ENCODE results near the gene PCDHB8.
"Not testable (repeated sequence)": the region's sequence is repeated elsewhere in the genome, so short reads cannot be mapped to it uniquely, and the experiment has no call there.

The PCDHB8 gene

DNA sequence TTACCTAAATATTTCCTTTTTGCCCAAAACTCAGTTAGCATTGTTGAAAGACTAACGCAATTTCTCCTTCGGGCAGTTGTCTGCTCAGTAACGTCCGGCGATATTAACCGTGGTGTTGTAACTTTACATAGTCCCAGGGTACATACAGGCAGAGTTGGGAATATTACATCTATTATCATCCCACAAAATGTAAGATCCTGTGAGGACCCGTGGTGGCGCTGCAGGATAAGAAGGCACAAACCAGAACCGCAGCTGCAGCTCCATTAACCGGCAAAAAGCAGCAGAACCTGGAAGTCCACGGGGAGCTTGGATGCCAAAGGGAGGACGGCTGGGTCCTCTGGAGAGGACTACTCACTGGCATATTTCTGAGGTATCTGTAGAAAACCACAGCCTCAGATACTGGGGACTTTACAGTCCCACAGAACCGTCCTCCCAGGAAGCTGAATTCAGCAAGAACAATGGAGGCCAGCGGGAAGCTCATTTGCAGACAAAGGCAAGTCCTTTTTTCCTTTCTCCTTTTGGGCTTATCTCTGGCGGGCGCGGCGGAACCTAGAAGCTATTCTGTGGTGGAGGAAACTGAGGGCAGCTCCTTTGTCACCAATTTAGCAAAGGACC, at the start of gene PCDHB8:
PCDHB8 (plus strand) TSS at position 214 of the 615 bp plus-strand sequence; CDS start at position 459, 245 bp downstream.
- not testable (repeated sequence) for H3K9ac ChIP-seq, H3K4me3 ChIP-seq, H4K20me1 ChIP-seq, H3K27ac ChIP-seq, H3K36me3 ChIP-seq, H3K4me1 ChIP-seq, H3K4me2 ChIP-seq, H3K27me3 ChIP-seq
- H3K9me3 ChIP-seq (replicated peaks in 1 of 11) = peaks cover 46 to 75% (median 53%) of the 10 kb centered on the region in 11 experiments

DNA sequence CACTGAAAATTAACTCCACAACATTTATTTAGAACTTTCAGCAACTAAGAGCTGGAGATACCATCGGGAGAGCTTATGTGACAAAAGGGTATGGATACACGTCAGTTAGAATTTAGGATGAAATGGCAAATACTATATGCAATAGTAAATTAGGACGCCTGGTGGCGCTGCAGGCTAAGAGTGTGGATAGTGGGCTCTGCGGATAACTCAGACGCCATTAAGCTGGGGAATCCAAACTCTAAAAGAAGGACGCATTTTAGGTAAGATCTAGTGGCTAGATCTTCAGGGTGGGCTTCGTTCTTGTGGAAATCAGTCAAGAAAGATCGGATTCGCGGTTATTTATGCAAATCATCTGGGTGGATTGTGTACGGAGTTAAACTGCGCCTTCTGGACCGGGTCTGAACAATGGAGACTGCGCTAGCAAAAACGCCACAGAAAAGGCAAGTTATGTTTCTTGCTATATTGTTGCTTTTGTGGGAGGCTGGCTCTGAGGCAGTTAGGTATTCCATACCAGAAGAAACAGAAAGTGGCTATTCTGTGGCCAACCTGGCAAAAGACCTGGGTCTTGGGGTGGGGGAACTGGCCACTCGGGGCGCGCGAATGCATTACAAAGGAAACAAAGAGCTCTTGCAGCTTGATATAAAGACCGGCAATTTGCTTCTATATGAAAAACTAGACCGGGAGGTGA, 42.4 kb upstream of the PCDHB8 start, which contains the start of gene PCDHB5:
PCDHB5 (plus strand) TSS at position 177 of the 688 bp plus-strand sequence; CDS start at position 406, 229 bp downstream.
- no peak for TF ChIP-seq Cebpa-rat (IDR thresholded peaks at IDR 0.05)
- Histone ChIP-seq H3K4me2 (no peak within 1 kb of the TSS), H3K27ac (no peak within 1 kb of the TSS), H3K27me3 (no peaks in the 10 kb centered on the region), H3K9me3 (replicated peaks in 1 of 11) (peaks cover 32 to 50% (median 44%) of the 10 kb centered on the region in 11 experiments), H3K4me3 (no peak within 1 kb of the TSS), H3K9ac (no peak within 1 kb of the TSS), H3K4me1 (no peaks in the 10 kb centered on the region), H3K36me3 (no peaks in the 10 kb centered on the region), H4K20me1 (no peaks in the 10 kb centered on the region)

DNA sequence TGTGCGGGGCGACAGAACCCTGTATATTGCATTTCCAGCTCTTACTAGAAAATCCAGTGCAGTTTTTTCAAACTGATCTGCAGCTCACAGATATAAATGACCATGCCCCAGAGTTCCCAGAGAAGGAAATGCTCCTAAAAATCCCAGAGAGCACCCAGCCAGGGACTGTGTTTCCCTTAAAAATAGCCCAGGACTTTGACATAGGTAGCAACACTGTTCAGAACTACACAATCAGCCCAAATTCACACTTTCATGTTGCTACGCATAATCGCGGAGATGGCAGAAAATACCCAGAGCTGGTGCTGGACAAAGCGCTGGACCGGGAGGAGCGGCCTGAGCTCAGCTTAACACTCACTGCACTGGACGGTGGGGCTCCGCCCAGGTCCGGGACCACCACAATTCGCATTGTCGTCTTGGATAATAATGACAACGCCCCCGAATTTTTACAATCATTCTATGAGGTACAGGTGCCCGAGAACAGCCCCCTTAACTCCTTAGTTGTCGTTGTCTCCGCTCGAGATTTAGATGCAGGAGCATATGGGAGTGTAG, 41.8 kb upstream of the PCDHB8 start:
- Histone ChIP-seq H3K27ac (no peak overlapping the region), H3K27me3 (no peaks in the 10 kb centered on the region), H3K4me3 (no peak overlapping the region), H3K36me3 (no peaks in the 10 kb centered on the region), H3K9ac (no peak overlapping the region), H4K20me1 (no peaks in the 10 kb centered on the region), H3K4me2 (no peak overlapping the region), H3K9me3 (replicated peaks in 1 of 11) (peaks cover 32 to 50% (median 44%) of the 10 kb centered on the region in 11 experiments), H3K4me1 (no peaks in the 10 kb centered on the region)
- TF ChIP-seq Cebpa-rat (IDR thresholded peaks at IDR 0.05) = no peak

DNA sequence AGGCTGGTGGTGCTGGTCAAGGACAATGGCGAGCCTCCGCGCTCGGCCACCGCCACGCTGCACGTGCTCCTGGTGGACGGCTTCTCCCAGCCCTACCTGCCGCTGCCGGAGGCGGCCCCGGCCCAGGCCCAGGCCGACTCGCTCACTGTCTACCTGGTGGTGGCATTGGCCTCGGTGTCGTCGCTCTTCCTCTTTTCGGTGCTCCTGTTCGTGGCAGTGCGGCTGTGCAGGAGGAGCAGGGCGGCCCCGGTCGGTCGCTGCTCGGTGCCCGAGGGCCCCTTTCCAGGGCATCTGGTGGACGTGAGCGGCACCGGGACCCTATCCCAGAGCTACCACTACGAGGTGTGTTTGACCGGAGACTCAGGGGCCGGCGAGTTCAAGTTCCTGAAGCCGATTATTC, 40.2 kb upstream of the PCDHB8 start:
- H3K4me2 ChIP-seq, H3K9ac ChIP-seq, H4K20me1 ChIP-seq, H3K4me3 ChIP-seq, H3K4me1 ChIP-seq, H3K27ac ChIP-seq, H3K36me3 ChIP-seq, H3K27me3 ChIP-seq: not testable (repeated sequence)
- H3K9me3 ChIP-seq (replicated peaks in 1 of 11) = peaks cover 32 to 50% (median 44%) of the 10 kb centered on the region in 11 experiments

DNA sequence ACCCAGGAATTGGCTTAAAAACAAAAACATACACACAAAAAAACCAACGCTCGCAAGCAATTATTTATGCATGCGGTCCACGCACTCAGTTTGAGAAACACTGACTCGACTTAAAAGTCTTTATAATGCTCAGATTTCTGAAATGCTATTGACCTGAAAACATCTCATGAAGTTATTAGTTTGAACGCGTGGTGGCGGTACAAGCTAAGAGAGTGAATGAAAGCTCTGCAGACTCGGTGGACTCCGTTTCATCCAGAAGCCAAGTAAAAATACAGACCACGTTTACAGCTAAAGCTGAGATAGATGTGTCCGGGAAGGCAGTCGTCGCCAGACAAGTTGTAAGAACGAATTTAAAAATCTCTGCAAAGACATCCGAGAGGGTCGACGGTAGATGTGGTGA, 27.8 kb upstream of the PCDHB8 start, which contains the start of gene PCDHB6:
PCDHB6 (plus strand) TSS at position 246 of the 400 bp plus-strand sequence. CDS start 201 bp downstream, outside the sequence.
- Histone ChIP-seq H3K27ac (no peak within 1 kb of the TSS), H3K27me3 (no peaks in the 10 kb centered on the region), H3K4me3 (no peak within 1 kb of the TSS), H3K4me1 (no peaks in the 10 kb centered on the region), H3K9ac (no peak within 1 kb of the TSS), H3K9me3 (replicated peaks in 1 of 11) (peaks cover 27 to 43% (median 33%) of the 10 kb centered on the region in 11 experiments), H4K20me1 (no peaks in the 10 kb centered on the region), H3K36me3 (no peaks in the 10 kb centered on the region), H3K4me2 (no peak within 1 kb of the TSS)
- TF ChIP-seq Cebpa-rat (IDR thresholded peaks at IDR 0.05) = no peak

DNA sequence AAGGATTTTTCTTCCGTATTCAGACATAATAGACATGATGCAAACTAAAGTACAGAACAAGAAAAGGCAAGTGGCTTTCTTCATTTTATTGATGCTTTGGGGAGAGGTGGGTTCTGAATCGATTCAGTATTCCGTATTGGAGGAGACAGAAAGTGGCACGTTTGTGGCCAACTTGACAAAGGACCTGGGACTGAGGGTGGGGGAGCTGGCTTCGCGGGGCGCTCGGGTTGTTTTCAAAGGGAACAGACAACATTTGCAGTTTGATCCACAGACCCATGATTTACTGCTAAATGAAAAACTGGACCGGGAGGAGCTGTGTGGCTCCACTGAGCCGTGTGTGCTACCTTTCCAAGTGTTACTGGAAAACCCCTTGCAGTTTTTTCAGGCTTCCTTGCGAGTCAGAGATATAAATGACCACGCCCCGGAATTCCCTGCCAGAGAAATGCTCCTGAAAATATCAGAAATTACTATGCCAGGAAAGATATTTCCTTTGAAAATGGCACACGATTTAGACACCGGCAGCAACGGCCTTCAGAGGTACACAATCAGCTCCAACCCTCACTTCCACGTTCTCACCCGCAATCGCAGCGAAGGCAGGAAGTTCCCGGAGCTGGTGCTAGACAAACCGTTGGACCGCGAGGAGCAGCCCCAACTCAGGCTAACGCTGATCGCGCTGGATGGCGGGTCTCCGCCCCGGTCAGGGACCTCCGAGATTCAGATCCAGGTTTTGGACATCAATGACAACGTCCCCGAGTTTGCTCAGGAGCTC, 27.2 kb upstream of the PCDHB8 start:
- Histone ChIP-seq H3K4me3 (no peak overlapping the region), H4K20me1 (no peaks in the 10 kb centered on the region), H3K27ac (no peak overlapping the region), H3K4me1 (no peaks in the 10 kb centered on the region), H3K36me3 (no peaks in the 10 kb centered on the region), H3K9ac (no peak overlapping the region), H3K9me3 (replicated peaks in 1 of 11) (peaks cover 28 to 49% (median 37%) of the 10 kb centered on the region in 11 experiments), H3K27me3 (no peaks in the 10 kb centered on the region), H3K4me2 (no peak overlapping the region)
- TF ChIP-seq Cebpa-rat (IDR thresholded peaks at IDR 0.05) = no peak

DNA sequence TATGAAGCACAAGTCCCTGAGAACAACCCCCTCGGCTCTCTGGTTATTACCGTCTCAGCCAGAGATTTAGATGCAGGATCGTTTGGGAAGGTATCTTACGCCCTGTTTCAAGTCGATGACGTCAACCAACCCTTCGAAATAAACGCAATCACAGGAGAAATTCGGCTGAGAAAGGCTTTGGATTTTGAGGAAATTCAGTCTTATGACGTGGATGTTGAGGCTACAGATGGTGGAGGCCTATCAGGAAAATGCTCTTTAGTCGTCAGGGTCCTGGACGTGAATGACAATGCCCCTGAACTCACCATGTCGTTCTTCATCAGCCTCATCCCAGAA, 26.6 kb upstream of the PCDHB8 start:
- Histone ChIP-seq H3K9ac (no peak overlapping the region), H3K4me3 (no peak overlapping the region), H4K20me1 (no peaks in the 10 kb centered on the region), H3K4me1 (no peaks in the 10 kb centered on the region), H3K4me2 (no peak overlapping the region), H3K27me3 (no peaks in the 10 kb centered on the region), H3K27ac (no peak overlapping the region), H3K9me3 (replicated peaks in 1 of 11) (peaks cover 31 to 54% (median 42%) of the 10 kb centered on the region in 11 experiments), H3K36me3 (no peaks in the 10 kb centered on the region)
- no peak for TF ChIP-seq Cebpa-rat (IDR thresholded peaks at IDR 0.05)

DNA sequence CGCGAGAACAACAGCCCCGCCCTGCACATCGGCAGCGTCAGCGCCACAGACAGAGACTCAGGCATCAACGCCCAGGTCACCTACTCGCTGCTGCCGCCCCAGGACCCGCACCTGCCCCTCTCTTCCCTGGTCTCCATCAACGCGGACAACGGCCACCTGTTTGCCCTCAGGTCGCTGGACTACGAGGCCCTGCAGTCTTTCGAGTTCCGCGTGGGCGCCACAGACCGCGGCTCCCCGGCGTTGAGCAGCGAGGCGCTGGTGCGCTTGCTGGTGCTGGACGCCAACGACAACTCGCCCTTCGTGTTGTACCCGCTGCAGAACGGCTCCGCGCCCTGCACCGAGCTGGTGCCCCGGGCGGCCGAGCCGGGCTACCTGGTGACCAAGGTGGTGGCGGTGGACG, 26.0 kb upstream of the PCDHB8 start:
- not testable (repeated sequence) for H3K36me3 ChIP-seq, H3K4me1 ChIP-seq, H3K4me3 ChIP-seq, H4K20me1 ChIP-seq, H3K27me3 ChIP-seq, H3K9ac ChIP-seq, H3K27ac ChIP-seq, H3K4me2 ChIP-seq
- peaks cover 38 to 61% (median 49%) of the 10 kb centered on the region in 11 experiments for H3K9me3 ChIP-seq (replicated peaks in 1 of 11)

DNA sequence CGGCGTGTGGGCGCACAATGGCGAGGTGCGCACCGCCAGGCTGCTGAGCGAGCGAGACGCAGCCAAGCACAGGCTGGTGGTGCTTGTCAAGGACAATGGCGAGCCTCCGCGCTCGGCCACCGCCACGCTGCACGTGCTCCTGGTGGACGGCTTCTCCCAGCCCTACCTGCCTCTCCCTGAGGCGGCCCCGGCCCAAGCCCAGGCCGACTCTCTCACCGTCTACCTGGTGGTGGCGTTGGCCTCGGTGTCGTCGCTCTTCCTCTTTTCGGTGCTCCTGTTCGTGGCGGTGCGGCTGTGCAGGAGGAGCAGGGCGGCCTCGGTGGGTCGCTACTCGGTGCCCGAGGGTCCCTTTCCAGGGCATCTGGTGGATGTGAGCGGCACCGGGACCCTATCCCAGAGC, 25.5 kb upstream of the PCDHB8 start:
- H3K9ac ChIP-seq, H3K4me1 ChIP-seq, H3K4me2 ChIP-seq, H4K20me1 ChIP-seq, H3K27ac ChIP-seq, H3K4me3 ChIP-seq, H3K27me3 ChIP-seq, H3K36me3 ChIP-seq: not testable (repeated sequence)
- peaks cover 43 to 66% (median 54%) of the 10 kb centered on the region in 11 experiments for H3K9me3 ChIP-seq (replicated peaks in 1 of 11)

Measured in BLaER1 treated with 17β-estradiol and CSF1 and Interleukin-3, amounts not matched to agents 10 nM and 100 nM (cell line).